Eye (tissue), 1 donor: ENCODE data around the gene CACNA1I.

Experiments used
- DNase-seq: peaks from one replicate; pipeline ENCODE4 v3.0.0-alpha.2; 2015

The CACNA1I gene

DNA sequence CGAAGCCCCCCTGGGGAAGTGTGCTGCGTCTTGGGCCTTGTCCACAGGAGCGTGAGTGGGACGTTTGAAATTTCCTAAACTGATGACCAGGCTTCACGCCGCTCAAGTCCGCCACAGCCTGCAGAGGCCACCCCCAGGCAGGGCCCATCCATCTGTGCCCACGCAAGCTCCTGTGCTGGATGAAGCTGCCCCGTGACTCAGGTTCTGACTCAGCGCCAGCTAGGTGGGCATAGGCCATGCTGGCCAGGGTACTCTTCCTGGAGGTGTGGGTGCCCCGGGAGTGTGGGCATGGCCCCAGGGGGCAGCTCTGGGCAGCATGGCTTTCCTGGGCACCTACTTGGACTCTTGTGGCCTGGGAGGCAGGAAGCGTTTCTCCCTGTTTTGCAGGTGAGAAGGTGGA lies 134.8 kb downstream of the CACNA1I start:
- DNase-seq, result no peak

DNA sequence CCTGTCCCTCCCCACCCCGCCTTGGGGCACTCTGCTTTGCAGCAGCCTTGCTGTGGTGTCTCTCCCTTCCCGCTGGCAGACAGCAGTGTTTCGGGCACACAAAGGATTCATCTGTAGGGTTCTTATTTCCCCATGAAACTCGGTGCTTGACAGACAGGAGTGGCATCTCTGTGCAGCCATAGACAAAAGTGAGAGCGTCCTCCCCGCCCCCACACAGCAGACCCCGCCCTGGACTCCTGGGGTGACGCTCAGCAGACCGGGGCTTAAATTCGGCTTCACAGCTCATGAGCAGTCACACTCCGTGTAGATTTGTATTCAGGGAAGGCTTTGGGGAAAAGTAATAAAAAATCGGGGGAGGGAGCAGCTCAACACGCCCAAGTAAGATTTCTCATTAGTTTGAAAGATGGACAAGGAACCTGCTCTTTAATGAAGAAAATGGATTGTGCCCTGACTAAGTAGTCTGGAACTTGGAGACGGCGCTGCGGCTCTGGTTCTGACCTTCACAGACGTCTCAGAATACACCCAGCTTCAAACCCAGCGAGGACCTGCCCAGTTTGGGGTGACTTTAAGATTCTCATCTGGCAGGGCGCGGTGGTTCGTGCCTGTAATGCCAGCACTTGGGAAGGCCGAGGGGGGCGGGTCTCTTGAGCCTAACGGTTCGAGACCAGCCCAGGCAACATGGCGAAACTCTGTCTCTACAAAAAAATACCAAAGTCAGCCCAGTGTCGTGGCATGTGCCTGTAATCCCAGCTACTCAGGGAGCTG lies 136.0 kb downstream of the CACNA1I start:
- DNase-seq, result peak; percentile 56

DNA sequence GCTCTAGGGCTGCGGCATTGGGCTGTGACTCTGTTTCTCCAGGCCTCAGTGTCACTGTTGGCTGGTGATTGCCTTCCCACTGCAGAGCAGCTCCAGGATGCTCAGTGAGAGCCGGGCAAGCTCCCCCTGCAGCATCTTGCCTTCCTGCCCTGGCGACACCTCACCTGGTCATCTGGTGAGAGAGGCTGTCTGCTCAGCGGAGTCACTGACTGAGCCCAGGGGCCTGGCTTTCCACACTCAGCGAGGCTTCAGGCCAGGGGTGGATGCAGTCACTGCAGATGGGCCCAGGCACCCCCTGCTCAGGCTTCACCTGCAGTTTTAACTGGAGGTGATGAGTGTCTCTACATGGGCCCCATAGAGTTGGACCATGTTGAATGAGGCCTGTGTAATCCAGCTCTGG lies 136.8 kb downstream of the CACNA1I start:
- no peak for DNase-seq

DNA sequence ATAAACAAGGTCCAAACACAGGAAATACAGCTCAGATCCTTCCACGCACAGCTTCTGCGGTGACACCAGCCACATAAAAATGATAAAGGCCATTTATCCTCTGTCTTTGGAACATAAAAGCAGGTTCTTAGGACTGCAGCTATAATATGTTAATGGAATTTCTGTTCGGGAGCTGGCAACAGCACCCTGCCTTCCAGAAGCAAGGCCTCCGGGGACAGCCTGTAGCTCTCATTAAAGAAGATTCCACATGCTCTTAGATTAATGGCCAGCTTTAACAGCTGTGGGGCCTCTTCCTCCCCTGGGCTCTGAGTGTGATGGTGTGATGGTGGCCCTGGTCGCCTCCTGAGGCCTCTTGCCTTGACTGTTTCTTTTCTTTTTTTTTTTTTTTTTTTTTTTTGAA lies 137.3 kb downstream of the CACNA1I start:
- no peak for DNase-seq

DNA sequence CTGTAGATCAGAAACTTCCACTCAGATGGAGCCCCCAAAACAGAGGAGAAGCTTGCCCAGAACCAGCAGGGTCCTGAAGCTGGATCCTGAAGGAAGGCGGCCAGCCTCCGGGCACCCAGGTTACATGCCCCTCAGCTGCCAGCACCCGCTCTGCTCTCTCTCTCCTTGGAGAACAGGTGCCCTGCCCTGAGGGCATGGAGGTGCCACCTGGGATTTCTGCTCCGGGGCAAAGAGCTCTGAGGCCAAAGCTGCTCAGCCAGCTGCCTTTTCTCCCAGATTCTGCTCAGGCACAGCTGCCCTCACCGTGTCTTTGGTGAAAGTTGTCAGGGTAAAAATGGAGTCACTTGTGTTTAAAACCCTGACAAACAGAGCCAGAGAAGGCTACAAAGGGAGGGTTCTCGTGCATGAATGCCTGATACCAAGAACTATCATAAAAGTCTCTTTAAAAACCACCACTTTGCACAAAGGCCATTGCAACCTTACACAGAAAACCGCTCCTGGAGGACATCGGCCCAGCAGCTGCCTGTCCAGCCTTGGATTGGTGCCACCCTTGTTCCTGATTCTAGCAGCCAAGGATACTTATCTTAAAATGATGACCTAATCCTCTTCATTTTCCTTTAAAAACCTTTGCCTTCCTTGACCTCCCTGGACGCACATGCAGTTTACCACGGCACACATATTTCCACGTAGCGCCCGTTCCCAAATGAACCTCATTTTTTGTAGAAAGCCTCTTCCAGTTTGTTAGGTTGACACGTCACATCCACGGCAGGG lies 140.0 kb downstream of the CACNA1I start:
- no peak for DNase-seq

DNA sequence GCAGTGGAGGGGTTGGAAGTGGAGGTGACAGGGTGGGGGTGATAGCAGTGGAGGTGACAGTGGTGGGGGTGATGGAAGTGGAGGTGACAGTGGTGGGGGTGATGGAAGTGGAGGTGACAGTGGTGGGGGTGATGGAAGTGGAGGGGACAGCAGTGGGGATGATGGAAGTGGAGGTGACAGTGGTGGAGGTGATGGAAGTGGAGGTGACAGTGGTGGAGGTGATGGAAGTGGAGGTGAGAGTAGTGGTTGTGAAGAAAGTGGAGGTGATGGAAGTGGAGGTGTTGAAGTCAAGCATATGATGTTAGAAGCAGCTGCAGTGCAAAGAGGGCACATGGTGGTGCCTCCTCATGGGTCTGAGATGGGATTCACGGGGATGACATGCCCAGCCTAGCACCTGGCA lies 141.5 kb downstream of the CACNA1I start:
- DNase-seq, result no peak

DNA sequence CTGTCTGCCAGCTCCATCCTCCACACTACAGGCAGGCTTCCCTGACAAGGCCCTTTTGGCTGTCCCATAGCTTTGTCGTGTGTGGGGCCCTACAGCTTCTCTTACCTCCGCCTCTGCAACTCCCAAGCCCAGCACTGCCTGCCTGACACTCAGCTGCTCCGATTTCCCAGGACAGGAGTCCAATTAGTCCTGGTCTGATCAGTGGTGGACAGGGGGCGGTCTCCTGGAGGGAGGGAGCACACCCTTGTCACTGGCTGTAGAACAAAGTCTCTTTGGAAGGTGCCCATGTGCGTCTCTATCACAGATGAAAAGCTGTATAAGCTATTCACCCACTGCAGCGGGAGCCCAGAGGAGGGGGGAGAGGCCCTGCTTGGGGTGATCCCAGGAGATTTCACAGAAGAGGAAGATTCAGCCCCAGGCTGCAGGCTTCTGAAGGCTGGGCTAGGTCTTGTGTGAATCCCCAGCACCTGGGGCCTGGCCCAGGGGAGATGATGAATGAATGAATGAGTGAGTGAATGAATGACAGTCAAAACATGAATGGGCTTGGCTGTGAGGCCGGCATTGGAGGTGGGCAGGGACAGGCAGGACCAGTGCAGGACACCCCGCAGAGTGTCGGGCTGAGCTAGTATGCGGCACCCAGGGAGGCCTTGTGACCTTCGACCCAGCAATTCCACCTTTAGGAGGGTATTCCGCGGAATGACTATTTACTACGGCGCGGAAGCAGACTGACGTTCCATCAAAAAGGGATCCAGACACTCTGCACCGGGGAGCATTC lies 142.4 kb downstream of the CACNA1I start:
- no peak for DNase-seq

DNA sequence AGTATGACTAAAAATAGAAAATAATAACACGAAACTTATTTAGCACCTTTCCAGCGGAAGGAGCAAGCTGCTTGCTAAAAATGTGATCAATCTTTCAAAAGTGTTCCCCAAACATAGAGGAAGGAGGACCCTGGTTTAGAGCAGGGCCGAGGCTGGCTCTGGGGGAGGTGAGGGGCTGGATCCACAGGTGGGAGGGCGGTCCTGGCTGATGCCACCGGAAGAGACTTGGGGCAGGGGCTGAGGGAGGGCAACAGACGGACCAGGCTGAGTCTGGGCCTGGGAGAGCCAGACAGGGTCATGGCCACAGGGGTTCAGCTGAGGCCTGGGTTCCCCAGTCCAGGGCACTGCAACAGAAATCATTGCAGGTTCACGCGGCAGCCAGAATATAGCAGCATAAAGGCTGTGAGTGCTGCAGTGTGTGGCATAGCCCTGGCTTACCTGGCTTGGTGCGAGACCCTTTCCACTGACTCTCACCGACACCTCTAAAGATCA lies 143.3 kb downstream of the CACNA1I start:
- no peak for DNase-seq

DNA sequence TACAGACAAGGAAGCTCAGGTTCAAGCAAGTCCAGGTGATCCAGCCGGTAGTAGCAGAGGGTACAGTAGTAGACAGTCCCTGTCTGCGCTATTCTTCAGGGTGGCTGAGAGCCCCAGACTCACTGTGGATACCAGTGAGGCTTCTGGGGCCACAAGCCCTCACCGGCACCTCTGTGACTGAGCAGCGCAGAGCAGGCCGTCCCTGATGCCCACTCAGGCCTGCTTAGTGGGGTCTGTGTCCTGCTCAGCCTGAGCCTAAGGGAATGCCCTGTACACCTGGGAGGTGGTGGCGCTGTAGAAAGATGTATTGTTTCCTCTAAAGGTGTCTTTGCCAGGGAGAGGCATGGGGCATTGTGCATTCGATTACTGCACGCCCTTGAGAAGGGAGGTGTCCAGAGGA lies 143.8 kb downstream of the CACNA1I start:
- no peak for DNase-seq

DNA sequence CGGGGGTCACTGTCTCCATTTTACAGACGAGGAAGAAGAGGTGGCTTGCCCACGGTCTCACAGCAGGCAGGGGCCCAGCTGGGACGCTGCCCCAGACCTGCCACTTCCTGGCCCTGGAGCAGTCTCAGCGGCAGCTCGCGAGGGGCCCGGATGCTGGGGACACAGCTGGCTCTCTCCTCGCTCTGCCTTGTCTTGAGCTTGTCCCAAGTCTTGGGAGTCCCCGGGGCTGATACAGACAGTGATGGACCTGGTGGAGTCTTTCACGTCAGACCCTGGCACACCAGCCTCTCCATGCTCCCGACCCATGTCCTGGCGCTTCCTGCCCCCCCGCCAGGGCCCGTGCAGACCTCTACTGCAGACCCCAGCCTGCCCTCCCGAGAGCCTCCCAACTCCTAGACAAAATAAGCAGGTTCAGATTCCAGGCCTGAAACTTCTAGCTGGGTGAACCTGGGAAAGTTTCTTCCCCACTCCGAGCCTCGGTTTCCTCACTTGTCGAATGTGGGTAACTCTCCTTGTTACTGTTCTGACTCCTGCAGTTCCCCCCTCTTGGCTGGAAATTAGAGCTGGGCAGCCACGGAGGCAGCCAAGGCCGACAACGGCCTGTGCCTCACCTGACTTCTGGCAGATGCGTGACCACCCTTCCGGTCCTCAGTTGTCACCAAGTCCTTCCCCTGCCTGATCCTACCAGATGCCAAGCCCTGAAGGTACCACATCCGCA lies 145.4 kb downstream of the CACNA1I start:
- no peak for DNase-seq

DNA sequence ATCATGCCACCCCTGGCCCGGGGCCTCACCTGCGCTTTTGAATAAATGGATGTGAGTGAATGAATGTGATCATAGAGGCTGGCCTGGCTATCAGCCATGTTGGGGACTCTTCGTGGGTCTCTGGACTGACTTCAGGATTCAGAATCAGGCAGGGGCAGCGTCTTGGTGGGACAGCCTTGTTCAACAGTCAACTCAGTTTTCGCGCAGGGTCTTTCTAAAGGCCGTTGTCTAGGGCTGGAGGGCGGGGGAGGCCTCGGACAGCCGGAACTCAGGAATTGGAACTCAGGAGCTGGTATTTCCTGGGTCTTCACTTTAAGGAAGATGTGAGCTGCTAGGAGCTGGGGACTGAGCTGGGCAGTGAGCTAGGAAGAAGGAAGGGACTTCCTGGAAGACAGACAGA lies 146.0 kb downstream of the CACNA1I start:
- DNase-seq, result no peak

DNA sequence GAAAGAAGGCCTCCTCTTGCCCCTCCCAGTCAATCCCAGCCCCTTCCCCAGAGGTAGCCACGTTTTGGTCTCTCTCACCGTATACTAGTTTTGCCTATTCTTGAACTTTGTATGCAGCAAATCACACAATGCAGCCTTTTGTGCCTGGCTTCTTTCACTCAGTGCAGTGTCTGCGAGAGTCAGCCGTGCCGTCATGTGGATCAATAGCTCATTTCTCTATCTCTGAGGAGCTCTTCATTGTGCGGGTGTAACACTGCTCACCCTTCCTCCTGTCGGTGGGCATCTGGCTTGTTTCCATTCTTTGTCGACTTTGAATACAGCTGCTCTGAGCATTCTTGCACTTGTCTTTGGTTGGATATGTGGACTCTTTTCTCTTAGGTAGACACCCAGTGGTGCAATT lies 146.5 kb downstream of the CACNA1I start:
- DNase-seq, result no peak

DNA sequence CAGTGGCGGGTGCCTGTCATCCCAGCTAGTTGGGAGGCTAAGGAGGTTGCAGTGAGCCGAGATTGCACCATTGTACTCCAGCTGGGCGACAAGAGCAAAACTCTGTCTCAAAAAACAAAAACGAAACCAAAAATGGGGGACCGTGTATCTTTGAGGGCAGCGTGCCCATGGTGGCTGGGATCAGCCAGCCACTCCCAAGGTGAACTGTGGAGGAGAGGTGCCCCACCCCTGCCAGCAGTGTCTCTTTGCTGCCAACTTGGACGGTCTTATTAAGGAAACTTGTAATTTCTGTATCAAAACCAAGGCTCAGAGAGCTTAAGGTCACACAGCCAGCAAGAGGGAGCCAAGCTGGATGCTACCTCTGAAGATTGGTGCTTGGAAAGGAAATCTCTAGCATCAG lies 147.7 kb downstream of the CACNA1I start:
- DNase-seq, result no peak

DNA sequence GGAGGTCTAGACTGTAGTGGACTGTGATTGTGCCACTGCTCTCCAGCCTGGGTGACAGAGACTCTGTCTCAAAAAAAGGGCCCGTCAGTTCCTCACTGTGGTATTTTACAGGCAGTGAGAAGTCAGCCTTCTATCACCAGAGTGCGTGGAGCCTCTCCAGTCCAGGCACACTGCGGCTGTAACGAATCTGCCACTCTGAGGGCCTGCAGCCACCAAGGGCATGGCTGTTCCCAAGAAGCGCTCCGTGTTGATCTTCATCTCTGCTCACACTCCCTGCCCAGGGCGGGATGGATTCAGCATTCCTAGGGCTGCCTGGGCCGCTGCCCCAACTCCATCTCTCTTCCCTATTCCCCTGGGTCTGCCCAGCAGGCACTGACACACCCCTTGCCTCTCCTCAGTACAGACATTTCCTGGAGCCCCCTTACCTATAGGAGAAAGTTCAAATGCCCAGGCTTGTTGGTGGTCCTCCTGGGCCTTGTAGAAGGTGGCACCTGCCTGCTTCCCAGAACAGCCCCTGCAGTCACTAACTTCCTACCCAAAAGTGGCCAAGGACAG lies 148.4 kb downstream of the CACNA1I start:
- DNase-seq, result no peak

DNA sequence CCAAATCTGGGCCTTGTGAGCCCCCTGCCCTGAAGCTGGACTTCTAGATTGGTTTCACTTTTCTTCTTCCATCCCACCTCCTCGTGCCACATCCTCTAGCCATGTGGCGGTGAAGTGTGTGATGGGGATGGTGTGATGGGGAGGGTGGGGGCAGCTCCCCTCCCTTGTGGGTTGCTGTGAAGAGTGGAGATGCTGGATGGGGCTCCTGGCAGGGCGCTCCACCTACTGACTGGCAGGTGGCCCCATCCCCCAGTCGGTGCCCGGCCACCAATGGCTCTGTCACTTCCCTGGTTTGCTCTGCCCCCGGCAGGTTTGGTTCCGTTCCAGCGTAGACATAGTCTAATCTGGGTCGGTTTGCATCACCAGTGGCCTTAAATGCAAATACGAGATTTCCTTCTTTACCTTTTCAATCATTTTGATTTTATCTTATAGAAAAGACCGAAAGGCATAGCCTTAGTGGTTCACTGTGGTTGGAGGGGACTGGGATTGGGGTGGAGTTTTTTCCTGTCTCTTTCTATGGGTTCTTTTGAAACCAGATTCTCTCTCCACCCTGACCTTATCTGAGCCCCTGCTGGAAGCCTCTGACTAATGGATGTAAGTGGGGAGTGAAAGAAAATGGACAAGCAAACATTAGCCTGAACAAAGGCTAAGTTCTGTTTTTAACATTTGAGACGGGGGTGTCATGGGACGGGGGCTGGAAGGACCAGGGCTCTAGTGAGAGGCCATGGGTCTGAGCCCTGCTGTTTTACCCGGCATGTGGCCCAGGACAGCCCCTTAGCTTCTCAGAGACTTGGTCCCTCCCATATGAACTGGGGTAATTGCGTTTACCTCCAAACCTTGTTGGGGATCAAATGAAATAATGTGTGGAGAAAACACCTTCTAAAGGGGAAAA lies 149.3 kb downstream of the CACNA1I start:
- DNase-seq, result no peak

DNA sequence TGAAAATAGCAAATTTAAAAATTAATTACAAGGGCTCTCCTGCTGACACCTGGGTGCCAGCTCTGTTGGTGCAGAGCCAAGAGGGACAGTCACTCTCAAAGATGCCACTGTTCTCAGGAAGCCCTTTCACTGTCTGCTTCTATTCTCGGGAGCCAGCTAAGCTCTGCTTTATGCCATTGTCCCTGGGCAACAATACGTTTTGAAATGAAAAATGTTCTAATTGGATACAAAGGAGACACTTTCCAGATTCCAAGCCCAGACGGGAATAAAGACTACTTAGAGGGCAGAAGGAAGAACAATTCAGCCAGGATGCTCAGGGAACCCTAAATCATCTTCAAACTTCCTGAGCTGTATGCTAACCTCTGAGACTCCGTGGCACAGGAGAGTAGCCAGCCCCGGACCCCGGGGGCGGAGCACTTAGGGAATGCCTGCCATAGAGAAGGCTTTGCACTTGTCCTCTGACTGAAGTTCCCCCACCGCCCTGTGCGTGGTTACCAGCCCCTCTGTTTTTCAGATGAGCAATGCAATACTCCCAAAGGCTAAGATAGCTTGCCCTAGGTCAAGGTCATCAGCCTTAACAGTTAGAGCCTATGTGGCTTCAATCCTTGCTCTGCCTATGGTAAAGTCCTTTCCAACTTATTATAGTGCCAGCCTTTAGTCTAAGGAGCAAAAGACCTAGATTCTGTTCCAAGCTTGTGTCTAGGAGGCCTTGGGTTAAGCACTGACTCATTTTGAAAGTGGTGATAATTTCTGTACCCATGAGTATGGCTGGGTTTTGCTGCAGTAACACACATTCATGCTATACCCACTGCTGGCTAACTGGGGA lies 150.9 kb downstream of the CACNA1I start:
- no peak for DNase-seq

DNA sequence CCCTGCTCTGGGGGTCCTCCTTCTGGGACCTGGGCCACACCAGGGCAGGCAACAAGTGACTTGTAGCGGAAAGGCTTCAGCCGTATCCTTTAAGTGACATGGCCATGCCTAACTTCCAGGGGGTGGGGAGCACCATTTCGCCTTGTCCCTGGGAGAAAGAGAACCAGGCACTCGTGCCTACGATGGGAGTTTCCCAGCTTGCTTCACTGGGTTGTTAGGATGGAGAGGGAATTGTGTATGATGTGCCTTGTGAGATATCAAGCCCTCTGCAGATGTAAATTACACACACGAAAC lies 151.4 kb downstream of the CACNA1I start:
- DNase-seq, result no peak

DNA sequence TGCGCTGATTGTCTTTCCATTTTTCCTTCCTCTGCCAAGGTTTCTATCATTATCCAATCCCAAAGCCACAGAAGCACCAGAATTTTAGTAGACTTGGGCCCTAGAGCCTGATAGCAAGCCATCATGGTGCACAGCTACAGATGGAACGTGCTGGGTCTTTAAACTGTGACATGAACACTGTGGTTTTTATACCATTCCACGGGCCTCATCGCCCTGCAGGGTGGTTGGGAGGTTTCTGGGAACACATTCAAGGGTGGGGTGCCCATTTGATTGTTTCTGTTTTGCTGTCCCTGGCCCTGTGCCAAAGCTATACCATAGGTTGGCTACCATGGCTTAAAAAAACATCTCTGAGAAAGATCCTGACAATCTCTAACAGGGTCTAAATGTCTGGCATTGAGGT lies 151.9 kb downstream of the CACNA1I start:
- DNase-seq, result no peak

DNA sequence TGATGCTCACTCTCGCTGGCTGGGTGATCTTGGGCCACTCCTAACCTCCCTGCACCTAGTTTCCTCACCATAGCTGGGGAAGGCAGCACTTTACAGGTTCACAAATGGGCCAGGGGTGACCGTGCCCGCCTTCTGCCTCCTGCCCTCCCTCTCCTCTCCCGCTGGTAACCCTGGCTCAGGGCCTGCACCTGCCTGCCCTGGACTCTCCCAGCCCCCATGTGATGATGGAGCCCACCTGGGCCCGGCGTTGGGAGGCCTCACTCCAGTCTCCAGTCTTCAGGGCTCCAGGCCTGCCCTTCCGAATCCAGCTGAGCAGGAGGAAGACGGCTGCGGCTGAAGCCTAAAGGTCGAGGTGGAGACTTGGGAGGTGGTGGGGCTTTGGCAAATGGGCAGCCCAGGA lies 152.9 kb downstream of the CACNA1I start:
- DNase-seq, result no peak

DNA sequence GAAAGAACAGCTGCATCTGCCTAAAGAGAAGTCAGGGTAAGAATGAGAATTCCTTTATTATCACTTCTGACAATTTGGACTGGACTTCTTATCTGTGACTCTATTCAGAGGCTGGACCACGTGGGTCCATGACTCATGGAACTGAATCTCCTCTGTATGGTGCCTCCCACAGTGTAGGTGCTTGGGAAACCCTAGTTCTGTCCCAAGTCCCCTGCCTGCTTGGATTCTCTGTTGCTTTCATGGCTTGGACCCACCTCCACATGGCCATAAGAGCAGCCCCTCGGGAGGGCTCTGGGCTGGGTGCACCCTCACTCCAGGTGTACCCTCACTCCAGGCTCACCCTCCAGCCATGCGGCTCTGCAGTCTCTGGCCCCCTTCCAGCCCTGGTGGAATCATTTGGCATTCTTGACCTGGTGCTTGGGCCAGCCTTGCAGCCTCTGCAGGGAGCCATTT lies 153.4 kb downstream of the CACNA1I start:
- no peak for DNase-seq

DNA sequence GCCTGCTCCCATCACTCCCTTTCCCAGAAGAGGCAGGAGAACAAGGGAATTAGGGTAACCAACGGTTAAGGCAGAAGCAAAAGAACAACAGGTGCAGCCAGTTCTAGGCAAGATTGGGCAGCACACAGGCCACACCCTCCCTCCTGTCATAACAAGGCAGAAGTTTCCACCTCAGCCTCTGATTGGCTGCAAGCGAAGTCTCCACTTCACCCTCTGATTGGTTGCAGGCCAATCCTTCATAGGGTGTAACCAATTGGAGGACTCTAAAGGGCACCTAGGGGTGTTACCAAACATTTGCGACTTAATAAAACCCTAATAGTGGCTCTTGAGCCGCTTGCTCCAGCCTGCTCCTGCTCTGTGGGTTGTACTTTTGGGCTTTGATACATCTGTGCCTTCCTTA lies 153.8 kb downstream of the CACNA1I start:
- no peak for DNase-seq
